Activated CD4-positive, alpha-beta T cell treated with anti-CD3 and anti-CD28 coated beads, Interleukin-2, amount 10 ng/mL, durations not matched to agents 24 days and 14 days (primary cell): ENCODE results near the gene ZMYM4. TPM values are rescaled to one million over a fixed set of nuclear protein-coding genes. Genes with fewer than 3 reads are reported as not detected.

Experiments used
- DNase-seq: peaks from one replicate; pipeline ENCODE4 v3.0.0; 2022
- H3K27ac Mint-ChIP-seq: one replicate; pipeline ENCODE4 v1.8.0; 2022; ENCODE audit warnings: mild to moderate bottlenecking, mixed read lengths
- H3K27me3 Mint-ChIP-seq: one replicate; pipeline ENCODE4 v1.8.0; 2022; ENCODE audit warnings: mixed read lengths
- H3K36me3 Mint-ChIP-seq: one replicate; pipeline ENCODE4 v1.8.0; 2022; ENCODE audit warnings: low read depth, mild to moderate bottlenecking, mixed read lengths
- H3K4me1 Mint-ChIP-seq: one replicate; pipeline ENCODE4 v1.8.0; 2021; ENCODE audit warnings: mixed read lengths
- H3K4me3 Mint-ChIP-seq: one replicate; pipeline ENCODE4 v1.8.0; 2022; ENCODE audit warnings: mild to moderate bottlenecking, moderate library complexity, mixed read lengths
- H3K9me3 Mint-ChIP-seq: one replicate; pipeline ENCODE4 v1.8.0; 2021; ENCODE audit warnings: mixed read lengths
- intact Hi-C: fragments of 100-400 bp; cut with micrococcal nuclease; formaldehyde crosslinking; loops from one replicate; pipeline ENCODE4 v1.15.1; 2023
- total RNA-seq: library from RNA; stranded (reverse); gene quantifications from 2 replicates; pipeline ENCODE4 v1.2.3, GENCODE V29; 2022

Gene ZMYM4
- total RNA-seq, 1 donor from 2014 or later, result 25.6 TPM

DNA sequence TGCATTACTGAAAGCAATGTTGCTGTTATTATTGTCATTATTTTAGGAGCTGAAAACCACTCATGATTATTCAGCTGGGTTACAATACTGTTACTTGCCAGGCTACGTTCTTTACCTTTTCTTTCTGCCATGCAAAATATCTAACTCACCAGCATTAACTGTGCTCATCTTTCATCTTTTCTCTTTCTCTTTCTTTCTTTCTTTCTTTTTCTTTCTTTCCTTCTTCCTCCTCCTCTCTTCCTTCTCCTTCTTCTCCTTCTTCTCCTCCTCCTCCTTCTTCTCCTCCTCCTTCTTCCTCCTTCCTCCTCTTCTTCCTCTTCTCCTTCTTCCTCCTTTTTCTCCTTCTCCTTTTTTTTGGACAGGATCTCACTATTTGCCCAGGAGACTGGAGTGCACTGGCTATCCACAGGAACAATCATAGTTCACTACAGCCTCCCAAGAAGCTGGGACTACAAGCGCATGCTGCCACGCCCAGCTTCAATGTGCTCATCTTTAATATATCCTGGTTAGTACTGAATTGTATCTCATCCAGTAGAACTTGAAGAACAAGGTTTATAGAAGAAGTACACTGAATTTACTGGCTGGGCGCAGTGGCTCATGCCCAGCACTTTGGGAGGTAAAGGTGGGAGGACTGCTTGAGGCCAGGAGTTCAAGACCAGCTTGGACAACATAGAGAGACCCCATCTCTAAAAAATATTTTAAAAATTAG, 6.9 kb upstream of the ZMYM4 start:
- Mint-ChIP-seq H3K27me3 (peaks cover 10% of the 10 kb centered on the region), H3K27ac (no peak overlapping the region), H3K9me3 (no peaks in the 10 kb centered on the region), H3K4me3 (no peak overlapping the region), H3K36me3 (no peaks in the 10 kb centered on the region), H3K4me1 (peaks cover 7% of the 10 kb centered on the region)
- DNase-seq, result no peak
- intact Hi-C loops, result no loop called here

DNA sequence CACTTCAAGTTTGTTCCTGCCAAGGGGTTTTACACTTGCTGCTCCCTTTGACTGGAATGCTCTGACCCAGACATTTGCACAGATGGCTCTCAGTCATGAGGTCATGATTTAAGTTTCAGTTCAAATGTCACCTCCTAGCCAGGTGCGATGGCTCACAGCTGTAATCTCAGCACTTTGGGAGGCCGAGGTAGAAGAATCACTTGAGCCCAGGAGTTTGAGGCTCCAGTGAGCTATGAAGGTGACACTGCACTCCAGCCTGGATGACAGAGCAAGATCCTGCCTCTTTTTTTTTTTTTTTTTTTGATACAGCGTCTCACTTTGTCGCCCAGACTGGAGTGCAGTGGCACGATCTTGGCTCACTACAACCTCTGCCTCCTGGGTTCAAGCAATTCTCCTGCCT, 4.5 kb upstream of the ZMYM4 start:
- peaks cover 12% of the 10 kb centered on the region for H3K27me3 Mint-ChIP-seq
- no peak overlapping the region for H3K4me3 Mint-ChIP-seq
- peaks cover 3% of the 10 kb centered on the region for H3K36me3 Mint-ChIP-seq
- H3K9me3 Mint-ChIP-seq, result peaks cover 5% of the 10 kb centered on the region
- H3K4me1 Mint-ChIP-seq, result peaks cover 12% of the 10 kb centered on the region
- no peak for DNase-seq
- intact Hi-C loops, result no loop called here
- H3K27ac Mint-ChIP-seq, result no peak overlapping the region

DNA sequence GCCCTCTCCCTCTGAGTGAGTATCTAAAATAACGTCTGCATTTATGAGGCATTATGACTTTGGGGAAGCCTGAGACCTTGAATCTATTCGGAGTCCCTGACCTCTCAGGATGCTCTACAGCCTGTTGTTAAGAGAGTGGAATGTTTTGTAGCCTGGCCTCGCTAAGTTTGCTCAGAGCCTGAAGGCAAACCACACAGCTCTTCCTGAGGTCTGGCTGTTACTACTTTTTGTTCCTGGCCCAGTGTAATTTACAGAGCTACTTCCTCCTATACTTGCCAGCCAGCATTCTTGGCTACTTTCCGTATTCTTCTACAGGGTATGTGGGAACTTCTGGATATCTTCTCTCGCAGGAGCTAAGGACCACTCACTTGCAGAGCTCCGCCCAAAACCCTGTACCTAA, 3.6 kb upstream of the ZMYM4 start:
- DNase-seq, result no peak
- Mint-ChIP-seq H3K36me3 (peaks cover 3% of the 10 kb centered on the region), H3K9me3 (peaks cover 5% of the 10 kb centered on the region), H3K4me3 (no peak overlapping the region), H3K27me3 (peaks cover 12% of the 10 kb centered on the region), H3K4me1 (peaks cover 17% of the 10 kb centered on the region), H3K27ac (no peak overlapping the region)
- intact Hi-C loops, result loop anchor here (5.0 kb wide), 2 partner anchors 188 to 292 kb away; partner anchors contain the start of genes KIAA0319L, NCDN and ZMYM1

DNA sequence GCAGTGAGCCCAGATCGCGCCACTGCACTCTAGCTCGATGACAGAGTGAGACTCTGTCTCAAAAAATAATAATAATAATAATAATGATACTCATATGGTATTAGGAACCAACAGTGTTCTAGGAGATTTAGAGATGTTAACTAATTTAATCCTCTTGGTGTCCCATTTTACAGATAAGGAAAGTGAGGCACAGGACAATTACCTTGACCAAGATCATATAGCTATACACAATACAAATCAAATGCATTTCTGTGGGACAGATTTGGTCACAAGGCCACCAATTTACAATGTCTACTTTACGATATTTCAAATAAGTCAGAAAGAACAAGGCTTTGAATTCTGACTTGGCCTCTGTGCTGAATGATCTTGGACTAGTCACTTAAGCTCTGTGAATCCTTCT, 2.2 kb upstream of the ZMYM4 start:
- H3K4me3 Mint-ChIP-seq, result no peak overlapping the region
- no peak for DNase-seq
- intact Hi-C loops, result loop anchor here (5.0 kb wide), 2 partner anchors 189 to 291 kb away; partner anchors contain the start of genes KIAA0319L, NCDN and ZMYM1
- no peak overlapping the region for H3K27ac Mint-ChIP-seq
- H3K4me1 Mint-ChIP-seq, result peaks cover 25% of the 10 kb centered on the region
- peaks cover 5% of the 10 kb centered on the region for H3K9me3 Mint-ChIP-seq
- peaks cover 12% of the 10 kb centered on the region for H3K27me3 Mint-ChIP-seq
- peaks cover 6% of the 10 kb centered on the region for H3K36me3 Mint-ChIP-seq

DNA sequence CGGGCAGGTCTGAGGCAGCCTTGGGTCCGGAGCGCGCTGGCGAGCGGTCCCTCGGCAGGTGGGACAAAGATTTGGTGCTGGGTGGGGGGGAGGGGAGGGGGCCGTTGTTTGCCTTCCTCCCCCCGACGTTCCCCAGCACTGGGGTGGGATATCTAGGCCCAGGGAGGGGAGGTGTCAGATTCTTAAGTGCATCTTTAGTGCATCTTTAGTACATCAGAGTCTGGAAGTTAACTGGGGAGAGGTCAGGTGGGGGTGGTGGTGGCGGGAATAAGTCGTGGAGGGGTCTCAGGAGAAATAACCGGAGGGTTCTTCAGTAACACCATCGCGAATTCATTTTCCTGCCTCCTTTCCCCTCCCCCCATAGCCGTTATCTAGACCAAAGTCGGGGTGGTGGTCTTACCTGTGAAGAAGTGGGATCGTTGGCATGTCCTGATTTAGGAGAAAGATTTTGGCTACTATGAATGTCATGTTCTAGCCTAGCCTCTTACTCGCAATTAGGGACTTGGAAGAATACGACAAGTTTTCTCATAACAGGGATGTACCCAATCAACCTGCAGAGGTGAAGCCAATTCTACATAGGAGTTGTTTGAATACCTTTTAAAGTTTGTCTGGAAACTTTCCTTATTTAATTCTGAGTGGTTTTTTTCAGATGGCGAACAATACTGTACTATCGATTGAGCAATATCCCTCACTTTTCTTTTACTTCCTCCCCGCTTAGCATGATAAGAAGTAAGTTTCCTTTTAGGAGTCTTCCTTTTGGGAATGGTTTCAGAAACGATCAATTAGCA, 886 bp downstream of the ZMYM4 start:
- Mint-ChIP-seq H3K4me3 (peak overlapping the region; percentile 95), H3K4me1 (peaks cover 27% of the 10 kb centered on the region), H3K36me3 (peaks cover 9% of the 10 kb centered on the region), H3K9me3 (peaks cover 5% of the 10 kb centered on the region), H3K27ac (peak overlapping the region; percentile 84), H3K27me3 (peaks cover 2% of the 10 kb centered on the region)
- no peak for DNase-seq
- intact Hi-C loops, result loop anchor here (2.0 to 5.0 kb wide), 3 partner anchors 192 to 288 kb away; partner anchors contain the start of genes KIAA0319L, NCDN, ZMYM1 and ZMYM6

DNA sequence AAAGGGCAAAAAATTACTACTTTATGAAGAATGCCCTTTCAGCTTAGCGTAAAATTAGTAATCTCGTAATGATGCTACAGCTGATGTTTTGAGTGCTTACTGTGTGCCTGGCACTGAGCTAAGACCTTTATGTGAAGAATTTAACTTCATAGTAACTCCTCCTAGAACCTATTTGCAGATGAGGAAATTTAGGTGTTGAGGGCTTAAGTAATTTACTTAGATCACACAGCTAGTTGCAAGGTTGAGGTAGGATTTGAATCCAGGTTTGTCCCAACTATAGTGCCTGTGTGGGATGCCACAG, 1.4 kb downstream of the ZMYM4 start:
- H3K4me3 Mint-ChIP-seq, result peak overlapping the region; percentile 95
- peaks cover 9% of the 10 kb centered on the region for H3K36me3 Mint-ChIP-seq
- intact Hi-C loops, result loop anchor here (2.0 to 5.0 kb wide), 3 partner anchors 193 to 287 kb away; partner anchors contain the start of genes KIAA0319L, NCDN, ZMYM1 and ZMYM6
- H3K27ac Mint-ChIP-seq, result peak overlapping the region; percentile 84
- H3K4me1 Mint-ChIP-seq, result peaks cover 25% of the 10 kb centered on the region
- H3K27me3 Mint-ChIP-seq, result peaks cover 2% of the 10 kb centered on the region
- no peak for DNase-seq
- peaks cover 5% of the 10 kb centered on the region for H3K9me3 Mint-ChIP-seq

DNA sequence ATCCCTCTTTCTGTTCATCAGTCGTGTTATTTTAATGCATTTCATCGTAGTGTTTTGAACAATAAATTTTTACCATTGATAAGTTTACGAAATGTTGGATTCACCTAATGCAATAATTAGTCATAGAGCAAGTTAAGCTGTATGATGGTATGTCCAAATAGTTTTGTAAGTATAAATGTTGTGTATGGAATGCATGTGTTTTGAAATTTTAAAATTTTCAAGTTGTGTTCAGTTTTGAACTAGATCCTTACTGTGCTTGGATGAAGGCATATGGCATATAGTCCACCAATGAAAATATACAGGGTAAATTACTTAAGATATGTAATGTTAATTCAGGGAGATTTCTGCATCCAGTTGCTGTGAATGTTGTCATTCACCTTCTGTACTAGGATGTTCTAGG, 2.3 kb downstream of the ZMYM4 start:
- Mint-ChIP-seq H3K27ac (no peak overlapping the region), H3K4me3 (peak overlapping the region; percentile 59), H3K36me3 (peaks cover 9% of the 10 kb centered on the region), H3K4me1 (peaks cover 20% of the 10 kb centered on the region), H3K9me3 (peaks cover 5% of the 10 kb centered on the region), H3K27me3 (peaks cover 2% of the 10 kb centered on the region)
- intact Hi-C loops, result no loop called here
- no peak for DNase-seq

DNA sequence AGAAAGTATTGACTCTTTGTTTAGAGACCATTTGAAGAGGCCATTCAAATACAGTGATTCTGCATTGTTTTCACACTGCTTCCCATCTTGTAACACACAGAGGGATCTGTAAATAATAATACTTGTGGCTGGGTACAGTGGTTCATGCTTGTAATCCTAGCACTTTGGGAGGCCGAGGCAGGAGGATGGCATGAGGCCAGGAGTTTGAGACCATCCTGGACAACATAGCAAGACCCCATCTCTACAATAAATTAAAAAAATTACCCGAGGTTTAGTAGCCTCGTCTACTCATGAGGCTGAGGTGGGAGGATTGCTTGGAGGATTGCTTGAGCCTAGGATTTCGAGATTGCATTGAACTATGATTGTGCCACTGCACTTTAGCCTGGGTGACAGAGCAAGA, 5.7 kb downstream of the ZMYM4 start:
- H3K27me3 Mint-ChIP-seq, result no peaks in the 10 kb centered on the region
- peaks cover 13% of the 10 kb centered on the region for H3K36me3 Mint-ChIP-seq
- peaks cover 15% of the 10 kb centered on the region for H3K4me1 Mint-ChIP-seq
- H3K4me3 Mint-ChIP-seq, result no peak overlapping the region
- intact Hi-C loops, result no loop called here
- no peak overlapping the region for H3K27ac Mint-ChIP-seq
- no peaks in the 10 kb centered on the region for H3K9me3 Mint-ChIP-seq
- DNase-seq, result no peak

DNA sequence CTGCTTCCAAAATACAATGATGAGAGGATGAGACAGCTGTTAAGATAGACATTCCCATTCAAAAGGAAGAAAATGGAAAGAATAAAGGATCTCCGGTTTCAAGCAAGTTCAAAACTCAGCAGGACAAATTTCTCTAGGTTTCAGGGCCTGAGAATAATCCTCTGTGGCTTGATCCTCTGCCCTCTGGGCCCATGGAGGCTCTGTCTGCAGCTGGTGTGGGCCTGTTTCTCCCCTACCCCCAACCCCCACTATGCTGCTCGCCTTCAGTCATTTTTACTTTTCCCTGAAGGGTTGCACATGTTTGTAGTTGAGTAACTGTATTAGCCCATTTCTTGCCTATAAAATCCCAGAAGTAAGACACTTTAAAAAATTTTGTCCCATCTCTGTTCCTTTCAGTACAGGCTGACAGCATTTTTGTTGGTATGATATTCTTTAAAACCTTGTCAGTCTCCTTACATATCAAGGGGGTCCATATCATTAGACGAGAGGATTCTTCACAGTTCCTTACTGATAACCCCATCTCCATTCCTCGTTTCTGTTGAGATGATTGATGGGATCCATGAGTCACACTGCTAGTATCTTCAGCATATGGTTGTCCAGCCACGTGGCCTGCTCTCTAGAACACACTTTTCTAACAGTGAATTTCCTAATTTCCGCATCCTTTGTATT, 10.5 kb downstream of the ZMYM4 start:
- Mint-ChIP-seq H3K4me3 (no peak overlapping the region), H3K9me3 (peaks cover 4% of the 10 kb centered on the region), H3K27ac (no peak overlapping the region), H3K27me3 (no peaks in the 10 kb centered on the region), H3K4me1 (peaks cover 8% of the 10 kb centered on the region), H3K36me3 (peaks cover 32% of the 10 kb centered on the region)
- no peak for DNase-seq
- intact Hi-C loops, result no loop called here

DNA sequence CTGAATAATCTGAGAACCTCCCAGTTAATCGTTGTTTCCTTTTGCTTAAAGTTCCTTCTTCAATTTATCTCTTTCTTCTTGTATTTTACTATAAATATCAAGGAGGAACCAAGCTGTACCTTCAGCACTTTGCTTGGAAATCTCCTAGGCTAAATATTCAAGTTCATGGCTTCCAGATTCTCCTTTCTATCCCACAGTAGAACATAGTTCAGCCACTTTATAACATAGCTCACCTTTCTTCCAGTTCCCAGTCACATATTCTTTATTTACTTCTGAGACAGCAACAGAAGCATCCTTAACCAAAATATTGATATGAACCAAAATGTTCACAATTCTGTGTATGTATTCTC, 11.0 kb downstream of the ZMYM4 start:
- intact Hi-C loops, result no loop called here
- H3K27me3 Mint-ChIP-seq, result no peaks in the 10 kb centered on the region
- H3K36me3 Mint-ChIP-seq, result peaks cover 35% of the 10 kb centered on the region
- H3K4me1 Mint-ChIP-seq, result peaks cover 8% of the 10 kb centered on the region
- H3K9me3 Mint-ChIP-seq, result peaks cover 4% of the 10 kb centered on the region
- H3K27ac Mint-ChIP-seq, result no peak overlapping the region
- no peak overlapping the region for H3K4me3 Mint-ChIP-seq
- no peak for DNase-seq

DNA sequence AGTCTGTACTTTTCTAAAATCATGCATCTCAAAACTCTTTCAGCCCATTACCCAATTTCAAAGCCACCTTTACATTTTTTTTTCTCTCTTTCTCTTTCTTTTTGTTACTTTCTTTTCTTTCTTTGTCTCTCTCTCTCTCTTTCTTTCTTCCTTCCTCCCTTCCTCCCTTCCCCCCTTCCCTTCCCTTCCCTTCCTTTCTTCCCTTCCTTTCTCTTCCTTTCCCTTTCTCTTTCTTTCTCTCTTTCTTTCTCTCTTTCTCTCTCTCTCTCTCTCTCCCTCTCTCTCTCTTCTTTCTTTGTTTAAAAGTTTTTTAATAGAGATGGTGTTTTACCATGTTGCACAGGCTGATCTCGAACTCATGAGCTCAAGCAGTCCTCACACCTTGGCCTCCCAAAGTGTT, 11.5 kb downstream of the ZMYM4 start:
- H3K27ac Mint-ChIP-seq, result no peak overlapping the region
- no peaks in the 10 kb centered on the region for H3K27me3 Mint-ChIP-seq
- H3K36me3 Mint-ChIP-seq, result peaks cover 40% of the 10 kb centered on the region
- H3K4me1 Mint-ChIP-seq, result peaks cover 9% of the 10 kb centered on the region
- H3K9me3 Mint-ChIP-seq, result peaks cover 4% of the 10 kb centered on the region
- intact Hi-C loops, result no loop called here
- no peak for DNase-seq
- H3K4me3 Mint-ChIP-seq, result no peak overlapping the region

DNA sequence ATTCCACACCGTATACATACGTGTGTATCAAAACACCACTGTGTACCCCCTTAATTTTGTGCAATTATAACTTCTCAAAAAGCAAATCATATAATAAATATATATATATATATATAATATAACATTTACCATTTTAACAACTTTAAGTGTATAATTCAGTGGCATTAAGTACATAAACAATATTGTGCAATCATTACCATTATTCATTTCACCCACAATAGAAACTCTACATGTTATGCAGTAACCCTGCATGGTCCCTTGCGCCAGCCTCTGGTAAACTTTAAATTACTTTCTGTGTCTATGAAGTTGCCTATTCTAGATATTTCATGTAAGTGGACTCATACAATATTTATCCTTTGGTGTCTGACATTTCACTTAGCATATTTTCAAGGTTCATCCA, 13.1 kb downstream of the ZMYM4 start:
- no peak overlapping the region for H3K4me3 Mint-ChIP-seq
- no peaks in the 10 kb centered on the region for H3K27me3 Mint-ChIP-seq
- peaks cover 43% of the 10 kb centered on the region for H3K36me3 Mint-ChIP-seq
- intact Hi-C loops, result no loop called here
- no peak overlapping the region for H3K27ac Mint-ChIP-seq
- no peak for DNase-seq
- H3K9me3 Mint-ChIP-seq, result peaks cover 4% of the 10 kb centered on the region
- peaks cover 21% of the 10 kb centered on the region for H3K4me1 Mint-ChIP-seq

DNA sequence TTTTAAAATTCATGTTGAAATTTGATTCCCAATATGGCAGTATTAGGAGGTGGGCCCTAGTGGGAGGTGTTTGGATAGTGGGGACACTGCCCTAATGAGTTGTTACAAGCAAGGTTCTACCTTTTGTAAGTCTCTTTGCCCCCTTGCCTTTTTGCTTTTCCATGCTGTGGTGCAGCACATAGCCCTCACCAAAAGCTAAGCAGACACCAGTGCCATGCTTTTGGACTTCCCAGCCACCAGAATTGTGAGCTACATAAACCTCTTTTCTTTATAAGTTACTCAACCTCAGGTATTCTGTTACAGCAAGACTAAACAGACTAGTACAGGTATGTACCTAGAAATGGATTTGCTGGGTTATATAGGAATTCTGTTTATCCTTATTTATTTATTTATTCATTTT, 13.7 kb downstream of the ZMYM4 start:
- no peak for DNase-seq
- peaks cover 43% of the 10 kb centered on the region for H3K36me3 Mint-ChIP-seq
- H3K27me3 Mint-ChIP-seq, result no peaks in the 10 kb centered on the region
- peaks cover 24% of the 10 kb centered on the region for H3K4me1 Mint-ChIP-seq
- H3K27ac Mint-ChIP-seq, result no peak overlapping the region
- H3K4me3 Mint-ChIP-seq, result no peak overlapping the region
- peaks cover 4% of the 10 kb centered on the region for H3K9me3 Mint-ChIP-seq
- intact Hi-C loops, result no loop called here

DNA sequence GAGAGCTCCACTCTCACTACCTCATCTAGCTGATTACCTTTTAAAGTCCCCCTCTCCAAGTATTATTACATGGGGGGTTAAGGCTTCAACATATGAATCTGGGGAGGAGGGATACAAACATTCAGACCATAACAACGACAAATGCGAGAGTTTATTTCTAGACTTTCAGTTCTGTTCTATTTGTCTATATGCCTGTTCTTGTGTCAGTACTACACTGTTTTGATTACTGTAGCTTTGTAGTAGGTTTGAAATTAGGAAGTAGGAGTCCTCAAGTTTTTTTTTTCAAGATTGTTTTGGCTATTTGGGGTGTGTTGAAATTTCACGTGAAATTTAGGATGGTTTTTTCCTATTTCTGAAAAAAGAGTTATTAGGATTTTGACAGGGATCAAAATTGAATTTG, 16.3 kb downstream of the ZMYM4 start:
- Mint-ChIP-seq H3K27ac (no peak overlapping the region), H3K4me3 (no peak overlapping the region), H3K4me1 (peaks cover 25% of the 10 kb centered on the region), H3K27me3 (no peaks in the 10 kb centered on the region), H3K9me3 (peaks cover 4% of the 10 kb centered on the region), H3K36me3 (peaks cover 32% of the 10 kb centered on the region)
- intact Hi-C loops, result no loop called here
- DNase-seq, result no peak
